GM23338 (cell line): ENCODE results near the gene HPX. TPM values are rescaled to one million over a fixed set of nuclear protein-coding genes. Genes with fewer than 3 reads are reported as not detected.

Experiments used
- ATAC-seq: fragments of 200-7000 bp; cut with Tn5 transposase; 3 replicates; pipeline ENCODE4 v1.9.1; 2020
- DNase-seq: peaks from one replicate; pipeline ENCODE4 v3.0.0-alpha.2; 2015; ENCODE audit warnings: low spot score
- H2AFZ ChIP-seq: fragments of 200-600 bp; sonication (generic); 2 replicates; pipeline ENCODE4 v1.8.0; 2016; ENCODE audit warnings: antibody characterized with exemption, mild to moderate bottlenecking, moderate library complexity
- H3F3A ChIP-seq: fragments of 200-600 bp; sonication (generic); replicated peaks from 2 replicates; pipeline ENCODE4 v1.8.0; 2017; ENCODE audit warnings: antibody characterized with exemption, mixed run types, low read depth
- H3K27ac ChIP-seq: fragments of 200-600 bp; sonication (generic); 2 replicates; pipeline ENCODE4 v1.6.1; 2016; ENCODE audit warnings: low read depth
- H3K27me3 ChIP-seq: fragments of 200-600 bp; sonication (generic); 2 replicates; pipeline ENCODE4 v1.8.0; 2016; ENCODE audit warnings: mild to moderate bottlenecking, mixed run types, moderate library complexity; ENCODE audit not compliant: insufficient read depth
- H3K36me3 ChIP-seq: fragments of 200-600 bp; sonication (generic); 2 replicates; pipeline ENCODE4 v1.8.0; 2016; ENCODE audit warnings: mild to moderate bottlenecking; ENCODE audit not compliant: insufficient read depth
- H3K4me1 ChIP-seq: fragments of 200-600 bp; sonication (generic); 2 replicates; pipeline ENCODE4 v1.8.0; 2016; ENCODE audit warnings: mild to moderate bottlenecking, moderate library complexity; ENCODE audit not compliant: insufficient read depth
- H3K4me2 ChIP-seq: fragments of 200-600 bp; sonication (generic); 2 replicates; pipeline ENCODE4 v1.7.1; 2017; ENCODE audit warnings: mixed run types
- H3K4me3 ChIP-seq: fragments of 200-600 bp; sonication (generic); 2 replicates; pipeline ENCODE4 v1.6.1; 2016; ENCODE audit warnings: mixed run types
- H3K79me2 ChIP-seq: fragments of 200-600 bp; sonication (generic); replicated peaks from 2 replicates; pipeline ENCODE4 v1.8.0; 2017; ENCODE audit warnings: mild to moderate bottlenecking; ENCODE audit not compliant: insufficient read depth
- H3K9me2 ChIP-seq: fragments of 200-600 bp; sonication (generic); 2 replicates; pipeline ENCODE4 v1.8.0; 2017; ENCODE audit not compliant: insufficient read depth
- H4K20me1 ChIP-seq: fragments of 200-600 bp; sonication (generic); replicated peaks from 2 replicates; pipeline ENCODE4 v1.8.0; 2017; ENCODE audit warnings: mild to moderate bottlenecking; ENCODE audit not compliant: insufficient read depth
- H3K27ac Mint-ChIP-seq: 2 replicates; pipeline ENCODE4 v1.8.0; 2020; ENCODE audit warnings: inconsistent platforms, mild to moderate bottlenecking, moderate library complexity, mixed read lengths
- H3K27me3 Mint-ChIP-seq: 3 replicates; pipeline ENCODE4 v1.8.0; 2022; ENCODE audit warnings: low read depth, mild to moderate bottlenecking, moderate library complexity, mixed read lengths, inconsistent platforms; ENCODE audit not compliant: insufficient read depth, poor library complexity
- H3K36me3 Mint-ChIP-seq: 3 replicates; pipeline ENCODE4 v1.8.0; 2021; ENCODE audit warnings: low read depth, mild to moderate bottlenecking, inconsistent platforms, moderate library complexity, mixed read lengths
- H3K4me1 Mint-ChIP-seq: 3 replicates; pipeline ENCODE4 v1.8.0; 2020; ENCODE audit warnings: mild to moderate bottlenecking, inconsistent platforms, mixed read lengths
- H3K4me3 Mint-ChIP-seq: 3 replicates; pipeline ENCODE4 v1.8.0; 2021; ENCODE audit warnings: moderate library complexity, mild to moderate bottlenecking, inconsistent platforms, mixed read lengths
- H3K9me3 Mint-ChIP-seq: 3 replicates; pipeline ENCODE4 v1.8.0; 2020; ENCODE audit warnings: moderate library complexity, mild to moderate bottlenecking, inconsistent platforms, mixed read lengths
- CREB1 ChIP-seq: fragments of 250-450 bp; sonication (Bioruptor Pico); IDR thresholded peaks from 2 replicates; pipeline ENCODE4 v1.5.0; 2020; ENCODE audit warnings: low read depth, mild to moderate bottlenecking, moderate library complexity
- EZH2 ChIP-seq: fragments of 200-600 bp; sonication (generic); IDR thresholded peaks from one replicate; pipeline ENCODE4 v1.8.0; 2017; ENCODE audit warnings: antibody characterized with exemption, mild to moderate bottlenecking, low read depth; ENCODE audit not compliant: unreplicated experiment
- EZH2phosphoT487 ChIP-seq: fragments of 200-600 bp; sonication (generic); IDR thresholded peaks from one replicate; pipeline ENCODE4 v1.8.1; 2018; ENCODE audit warnings: antibody characterized with exemption; ENCODE audit not compliant: unreplicated experiment
- JUNB ChIP-seq: IDR thresholded peaks from one replicate; pipeline ENCODE4 v1.6.1; 2016; ENCODE audit warnings: antibody characterized with exemption; ENCODE audit not compliant: unreplicated experiment
- NANOG ChIP-seq: IDR thresholded peaks from 2 replicates; pipeline ENCODE4 v1.6.1; 2016; ENCODE audit warnings: antibody characterized with exemption, borderline replicate concordance
- POLR2AphosphoS5 ChIP-seq: IDR thresholded peaks from 2 replicates; pipeline ENCODE4 v1.6.1; 2016; ENCODE audit warnings: antibody characterized with exemption, low read depth
- REST ChIP-seq: IDR thresholded peaks from one replicate; pipeline ENCODE4 v1.6.1; 2018; ENCODE audit warnings: antibody characterized with exemption; ENCODE audit not compliant: unreplicated experiment
- STAT1 ChIP-seq: IDR thresholded peaks from one replicate; pipeline ENCODE4 v1.6.1; 2016; ENCODE audit warnings: antibody characterized with exemption; ENCODE audit not compliant: unreplicated experiment
- ZNF114 ChIP-seq: fragments of 250-450 bp; sonication (Bioruptor Pico); IDR thresholded peaks from 2 replicates; pipeline ENCODE4 v1.5.0; 2020; ENCODE audit warnings: mild to moderate bottlenecking, moderate library complexity
- ZNF331 ChIP-seq: fragments of 250-450 bp; sonication (Bioruptor Pico); IDR thresholded peaks from 2 replicates; pipeline ENCODE4 v1.5.0; 2020; ENCODE audit warnings: low read depth, mild to moderate bottlenecking, moderate library complexity
- polyA plus RNA-seq: library from polyadenylated mRNA; unstranded; fragments of >200 nt; fragmentation: Nextera tagmentation; extraction: Ambion mirVana; gene quantifications from 2 replicates; pipeline ENCODE4 v1.2.1, GENCODE V29; 2016
- total RNA-seq: library from RNA; depleted of rRNA; stranded (reverse); fragments of >200 nt; shearing (Covaris generic); gene quantifications from 2 replicates; pipeline ENCODE4 v1.2.3, GENCODE V29; 2014
- TF ChIP-seq, protein P1 (sequence below), 2 experiments: fragments of 200-600 bp in 1 of 2; sonication (generic) in 1 of 2; conservative IDR thresholded peaks; 2 replicates each; pipeline versions ENCODE4 v1.5.1 to v1.6.1; 2016 to 2017; ENCODE audit warnings: antibody characterized with exemption in 2 of 2, low read depth in 2 of 2, mild to moderate bottlenecking in 2 of 2, moderate library complexity in 1 of 2
- TF ChIP-seq, protein P2 (sequence below): IDR thresholded peaks from 2 replicates; pipeline ENCODE4 v1.6.1; 2016; ENCODE audit warnings: antibody characterized with exemption

HPX gene
- total and polyA plus RNA-seq, 2 experiments from 2014 or later, result 0.47 to 0.63 TPM

DNA sequence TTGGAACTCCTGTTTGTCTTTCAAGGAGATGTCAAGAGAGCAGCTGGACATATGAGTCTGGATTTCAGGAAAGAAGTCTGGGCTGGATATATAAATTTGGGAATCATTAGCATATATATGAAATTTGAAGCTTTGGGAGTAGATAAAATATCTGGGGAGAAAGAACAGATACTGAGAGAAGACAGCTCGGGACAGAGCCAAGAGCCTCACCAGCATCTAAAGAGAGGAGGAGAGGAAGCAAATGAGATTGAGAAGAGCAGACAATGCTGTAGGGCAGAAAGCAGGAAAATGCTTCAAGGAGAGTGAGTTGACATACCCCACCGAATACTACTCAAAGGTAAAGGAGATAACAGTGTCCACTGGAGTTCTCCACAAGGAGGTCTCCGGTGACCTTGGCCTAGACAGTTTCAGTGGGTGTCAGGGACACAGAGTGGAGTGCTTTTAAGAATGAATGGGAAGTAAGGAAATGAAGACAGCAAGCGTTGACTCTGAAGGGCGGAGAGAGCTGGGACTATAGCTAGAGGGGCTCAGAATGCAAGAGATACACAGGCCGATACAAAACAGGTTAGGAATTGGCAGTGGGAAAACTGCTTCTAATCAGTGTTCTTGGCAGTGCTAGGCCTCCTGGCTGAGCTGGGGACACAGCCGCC lies 22.8 kb downstream of the HPX start:
- no peaks in the 10 kb centered on the region for H3K9me3 Mint-ChIP-seq
- H3K4me3 Mint-ChIP-seq, result no peak overlapping the region
- no peak for TF ChIP-seq POLR2AphosphoS5
- no peak for TF ChIP-seq JUNB
- no peak for TF ChIP-seq CREB1 (CRISPR knock-in tag)
- TF ChIP-seq, protein P1, sequence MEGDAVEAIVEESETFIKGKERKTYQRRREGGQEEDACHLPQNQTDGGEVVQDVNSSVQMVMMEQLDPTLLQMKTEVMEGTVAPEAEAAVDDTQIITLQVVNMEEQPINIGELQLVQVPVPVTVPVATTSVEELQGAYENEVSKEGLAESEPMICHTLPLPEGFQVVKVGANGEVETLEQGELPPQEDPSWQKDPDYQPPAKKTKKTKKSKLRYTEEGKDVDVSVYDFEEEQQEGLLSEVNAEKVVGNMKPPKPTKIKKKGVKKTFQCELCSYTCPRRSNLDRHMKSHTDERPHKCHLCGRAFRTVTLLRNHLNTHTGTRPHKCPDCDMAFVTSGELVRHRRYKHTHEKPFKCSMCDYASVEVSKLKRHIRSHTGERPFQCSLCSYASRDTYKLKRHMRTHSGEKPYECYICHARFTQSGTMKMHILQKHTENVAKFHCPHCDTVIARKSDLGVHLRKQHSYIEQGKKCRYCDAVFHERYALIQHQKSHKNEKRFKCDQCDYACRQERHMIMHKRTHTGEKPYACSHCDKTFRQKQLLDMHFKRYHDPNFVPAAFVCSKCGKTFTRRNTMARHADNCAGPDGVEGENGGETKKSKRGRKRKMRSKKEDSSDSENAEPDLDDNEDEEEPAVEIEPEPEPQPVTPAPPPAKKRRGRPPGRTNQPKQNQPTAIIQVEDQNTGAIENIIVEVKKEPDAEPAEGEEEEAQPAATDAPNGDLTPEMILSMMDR (conservative IDR thresholded peaks at IDR 0.05; ENCODE audit: low read depth in 2 of 2), result no peak
- TF ChIP-seq, protein P2, sequence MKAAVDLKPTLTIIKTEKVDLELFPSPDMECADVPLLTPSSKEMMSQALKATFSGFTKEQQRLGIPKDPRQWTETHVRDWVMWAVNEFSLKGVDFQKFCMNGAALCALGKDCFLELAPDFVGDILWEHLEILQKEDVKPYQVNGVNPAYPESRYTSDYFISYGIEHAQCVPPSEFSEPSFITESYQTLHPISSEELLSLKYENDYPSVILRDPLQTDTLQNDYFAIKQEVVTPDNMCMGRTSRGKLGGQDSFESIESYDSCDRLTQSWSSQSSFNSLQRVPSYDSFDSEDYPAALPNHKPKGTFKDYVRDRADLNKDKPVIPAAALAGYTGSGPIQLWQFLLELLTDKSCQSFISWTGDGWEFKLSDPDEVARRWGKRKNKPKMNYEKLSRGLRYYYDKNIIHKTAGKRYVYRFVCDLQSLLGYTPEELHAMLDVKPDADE, result no peak
- no peak for TF ChIP-seq ZNF114
- Histone ChIP-seq H3F3A (no peaks in the 10 kb centered on the region), H3K27ac (no peak overlapping the region), H3K4me2 (peak overlapping the region; percentile 94), H3K9me2 (no peaks in the 10 kb centered on the region), H3K4me3 (peak overlapping the region; percentile 96), H3K4me1 (peaks cover 7% of the 10 kb centered on the region; the same call in 1 of the 2 replicates), H4K20me1 (no peaks in the 10 kb centered on the region), H2AFZ (no peak overlapping the region), H3K79me2 (0 out of 2 replicates have a peak, but pooled peaks cover 3% of the 10 kb centered on the region), H3K36me3 (no peaks in the 10 kb centered on the region), H3K27me3 (peaks cover 23% of the 10 kb centered on the region)
- no peak overlapping the region for H3K27ac Mint-ChIP-seq
- peaks cover 9% of the 10 kb centered on the region for H3K27me3 Mint-ChIP-seq
- ATAC-seq (no peak), DNase-seq (no peak)
- H3K4me1 Mint-ChIP-seq, result peaks cover 5% of the 10 kb centered on the region; the same call in 2 of the 3 replicates
- no peaks in the 10 kb centered on the region for H3K36me3 Mint-ChIP-seq

DNA sequence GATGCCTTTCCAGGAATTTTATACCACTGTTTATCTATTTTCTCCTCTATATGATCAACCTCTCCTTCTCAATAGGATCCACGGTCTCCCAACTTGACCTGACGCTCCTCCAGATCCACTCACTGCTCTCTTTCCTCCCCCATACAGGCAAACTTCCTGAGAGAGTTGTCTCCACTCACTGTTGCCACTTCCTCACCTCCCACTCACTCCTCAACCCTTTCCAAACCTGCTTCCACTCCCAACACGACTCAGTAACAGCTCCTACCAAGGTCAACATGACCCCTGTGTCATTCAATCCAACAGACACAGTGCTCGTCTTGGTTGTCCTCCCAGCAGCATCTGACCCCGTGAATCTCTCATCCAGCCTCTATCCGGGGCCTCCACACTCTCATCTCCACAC lies 25.0 kb downstream of the HPX start:
- no peak overlapping the region for H3K4me3 Mint-ChIP-seq
- no peak for DNase-seq
- Histone ChIP-seq H3K79me2 (0 out of 2 replicates have a peak, but pooled peaks cover 3% of the 10 kb centered on the region), H3K36me3 (no peaks in the 10 kb centered on the region), H3K4me1 (peaks cover 7% of the 10 kb centered on the region; the same call in 1 of the 2 replicates), H4K20me1 (no peaks in the 10 kb centered on the region), H3F3A (no peaks in the 10 kb centered on the region), H3K27me3 (peaks cover 20% of the 10 kb centered on the region), H2AFZ (no peak overlapping the region), H3K4me3 (no peak overlapping the region), H3K27ac (no peak overlapping the region), H3K9me2 (no peaks in the 10 kb centered on the region), H3K4me2 (no peak overlapping the region)
- H3K27ac Mint-ChIP-seq, result no peak overlapping the region
- H3K27me3 Mint-ChIP-seq, result peaks cover 9% of the 10 kb centered on the region
- H3K9me3 Mint-ChIP-seq, result no peaks in the 10 kb centered on the region
- peaks cover 9% of the 10 kb centered on the region; the same call in 2 of the 3 replicates for H3K4me1 Mint-ChIP-seq
- no peaks in the 10 kb centered on the region for H3K36me3 Mint-ChIP-seq
- no peak for ATAC-seq
- TF ChIP-seq ZNF331 (CRISPR knock-in tag) (no peak), EZH2phosphoT487 (no peak), REST (no peak), EZH2 (no peak), ZNF114 (no peak), NANOG (no peak), STAT1 (no peak), JUNB (no peak)
